Epithelial cell of esophagus (primary cell): ENCODE results near the gene RGL2.

Experiments
- DNase-seq: peaks from one replicate; pipeline ENCODE4 v3.0.0; 2010; ENCODE audit warnings: low read depth
- H3K4me3 ChIP-seq: 2 replicates; pipeline ENCODE4 v1.5.1; 2011; ENCODE audit warnings: mild to moderate bottlenecking, low read length, control low read depth
- TF ChIP-seq, protein P1 (sequence below): IDR thresholded peaks from 2 replicates; pipeline ENCODE4 v1.5.1; 2011; ENCODE audit warnings: low read depth, mild to moderate bottlenecking, low read length, control low read depth, inconsistent platforms; ENCODE audit not compliant: insufficient read depth; ENCODE audit errors: missing control alignments

Gene RGL2

DNA sequence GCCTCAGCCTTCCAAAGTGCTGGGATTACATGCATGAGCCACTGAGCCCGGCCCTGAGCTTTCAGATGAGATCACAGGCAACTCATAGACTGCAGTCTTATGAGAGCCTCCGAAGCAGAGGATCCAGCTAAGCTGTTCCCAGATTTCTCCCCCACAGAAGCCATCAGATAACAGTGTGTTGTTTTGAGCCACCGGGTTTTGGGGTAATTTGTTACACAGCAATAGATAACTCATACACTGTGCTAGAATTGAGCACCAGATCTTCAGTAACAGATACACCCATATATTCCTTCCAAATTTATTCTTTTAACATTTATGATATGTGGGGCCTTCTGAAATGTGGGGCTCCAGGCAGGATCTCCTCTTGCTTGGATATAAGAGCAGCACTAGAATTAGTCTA, 37.8 kb upstream of the RGL2 start:
- TF ChIP-seq, protein P1, sequence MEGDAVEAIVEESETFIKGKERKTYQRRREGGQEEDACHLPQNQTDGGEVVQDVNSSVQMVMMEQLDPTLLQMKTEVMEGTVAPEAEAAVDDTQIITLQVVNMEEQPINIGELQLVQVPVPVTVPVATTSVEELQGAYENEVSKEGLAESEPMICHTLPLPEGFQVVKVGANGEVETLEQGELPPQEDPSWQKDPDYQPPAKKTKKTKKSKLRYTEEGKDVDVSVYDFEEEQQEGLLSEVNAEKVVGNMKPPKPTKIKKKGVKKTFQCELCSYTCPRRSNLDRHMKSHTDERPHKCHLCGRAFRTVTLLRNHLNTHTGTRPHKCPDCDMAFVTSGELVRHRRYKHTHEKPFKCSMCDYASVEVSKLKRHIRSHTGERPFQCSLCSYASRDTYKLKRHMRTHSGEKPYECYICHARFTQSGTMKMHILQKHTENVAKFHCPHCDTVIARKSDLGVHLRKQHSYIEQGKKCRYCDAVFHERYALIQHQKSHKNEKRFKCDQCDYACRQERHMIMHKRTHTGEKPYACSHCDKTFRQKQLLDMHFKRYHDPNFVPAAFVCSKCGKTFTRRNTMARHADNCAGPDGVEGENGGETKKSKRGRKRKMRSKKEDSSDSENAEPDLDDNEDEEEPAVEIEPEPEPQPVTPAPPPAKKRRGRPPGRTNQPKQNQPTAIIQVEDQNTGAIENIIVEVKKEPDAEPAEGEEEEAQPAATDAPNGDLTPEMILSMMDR, result no peak
- no peak overlapping the region for H3K4me3 ChIP-seq
- DNase-seq, result no peak

DNA sequence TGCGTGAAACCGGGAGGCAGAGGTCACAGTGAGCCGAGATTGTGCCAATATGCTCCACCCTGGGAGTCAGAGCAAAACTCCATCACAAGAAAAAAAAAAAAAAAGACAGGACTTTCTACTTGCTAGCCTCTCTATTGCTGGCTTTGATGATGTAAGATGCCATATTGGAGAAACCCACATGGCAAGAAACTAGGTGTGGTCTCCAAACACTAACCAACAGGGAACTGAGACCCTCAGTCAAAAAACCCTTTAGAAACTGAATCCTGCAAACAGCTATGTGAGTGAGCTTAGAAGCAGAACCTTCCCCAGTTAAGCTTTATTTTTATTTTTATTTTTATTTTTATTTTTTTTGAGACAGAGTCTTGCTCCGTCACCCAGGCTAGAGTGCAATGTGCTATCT, 37.2 kb upstream of the RGL2 start:
- no peak overlapping the region for H3K4me3 ChIP-seq
- TF ChIP-seq, protein P1, result no peak
- DNase-seq, result no peak

DNA sequence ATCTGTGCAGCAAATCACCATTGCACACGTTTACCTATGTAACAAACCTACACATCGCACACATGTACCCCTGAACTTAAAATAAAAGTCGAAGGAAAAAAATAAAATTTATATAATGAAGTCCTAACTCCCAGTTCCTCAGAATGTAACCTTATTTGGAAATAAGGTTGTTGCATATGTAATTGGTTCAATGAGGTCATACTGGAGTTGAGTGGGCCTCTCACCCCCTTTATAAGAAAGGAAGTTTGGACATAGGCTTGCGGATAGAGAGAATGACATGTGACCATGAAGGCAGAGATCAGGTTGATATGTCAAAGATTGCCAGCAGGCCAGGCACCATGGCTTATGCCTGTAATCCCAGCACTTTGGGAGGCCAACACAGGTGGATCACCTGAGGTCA, 34.9 kb upstream of the RGL2 start:
- no peak for DNase-seq
- no peak overlapping the region for H3K4me3 ChIP-seq
- TF ChIP-seq, protein P1, result no peak

DNA sequence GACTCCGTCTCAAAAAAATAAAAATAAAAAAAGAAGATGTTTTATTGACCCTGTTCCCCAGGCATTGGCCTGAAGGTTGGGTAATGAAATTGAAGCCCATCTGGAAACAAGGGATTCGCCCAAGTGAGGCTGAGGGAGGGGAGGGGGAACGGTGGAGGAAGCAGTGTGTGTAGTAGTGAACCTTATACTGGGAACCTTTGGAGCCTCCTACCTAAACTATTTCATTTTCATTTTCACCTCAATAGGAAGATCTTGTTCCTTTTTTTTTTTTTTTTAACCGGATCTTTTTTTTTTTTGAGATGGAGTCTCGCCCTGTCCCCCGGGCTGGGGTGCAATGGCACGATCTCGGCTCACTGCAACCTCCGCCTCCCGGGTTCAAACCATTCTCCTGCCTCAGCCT, 32.0 kb upstream of the RGL2 start:
- H3K4me3 ChIP-seq, result no peak overlapping the region
- no peak for DNase-seq
- TF ChIP-seq, protein P1, result no peak

DNA sequence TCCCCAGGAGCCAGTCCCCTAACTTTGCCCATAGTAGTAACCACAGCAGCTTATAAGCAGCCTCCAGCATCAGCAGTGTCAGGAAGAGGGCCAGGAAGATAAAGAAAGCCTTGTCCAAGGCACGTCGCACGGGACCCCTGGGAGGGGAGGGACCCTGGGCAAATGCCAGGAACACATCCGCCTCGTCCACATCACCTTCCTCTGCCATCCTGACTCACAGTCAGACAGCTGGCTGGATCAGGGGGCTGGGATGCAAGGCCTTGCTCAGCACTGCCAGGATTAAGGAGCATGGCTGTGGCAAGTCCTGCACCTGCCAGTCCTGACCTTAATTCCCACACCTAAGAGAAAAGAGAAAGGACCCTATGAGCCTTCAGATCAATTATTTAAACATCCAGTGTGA, 30.3 kb upstream of the RGL2 start:
- H3K4me3 ChIP-seq, result no peak overlapping the region
- TF ChIP-seq, protein P1, result no peak
- DNase-seq, result peak; percentile 20

DNA sequence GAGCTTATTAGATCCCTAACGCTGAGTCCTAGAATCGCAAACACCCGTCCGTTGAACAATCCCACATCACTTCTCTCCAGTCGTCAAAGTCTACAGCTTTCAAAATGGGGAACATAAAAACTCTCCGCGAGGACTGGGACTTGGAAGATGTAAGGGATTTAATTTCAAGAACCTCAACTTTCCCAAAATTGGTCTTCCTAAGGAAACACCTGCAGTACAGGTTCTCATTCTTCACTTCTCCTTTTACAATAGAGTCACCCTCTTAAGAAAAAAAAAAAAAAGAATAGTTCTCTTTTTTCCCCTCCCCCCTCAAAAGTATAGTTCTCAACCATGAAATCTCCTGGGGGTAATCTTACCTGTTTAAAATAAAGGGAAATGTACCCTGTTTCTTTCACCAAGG, 25.4 kb upstream of the RGL2 start:
- no peak for DNase-seq

DNA sequence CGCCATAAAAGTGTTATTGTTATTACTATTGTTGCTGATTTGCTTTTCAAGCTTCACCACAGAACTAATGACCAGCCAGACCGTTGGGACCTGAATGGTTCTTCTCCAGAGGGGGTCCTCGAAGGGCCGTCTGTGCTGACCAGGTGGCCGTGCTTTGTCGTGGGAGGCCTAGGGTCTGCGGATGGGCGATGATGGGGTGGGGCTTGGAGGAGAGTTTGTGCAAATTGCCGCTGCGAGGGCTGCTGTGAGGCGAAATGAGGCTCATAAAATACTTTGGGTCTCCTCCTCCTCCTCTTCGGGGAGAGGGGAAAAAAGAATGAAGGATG, 24.8 kb upstream of the RGL2 start:
- DNase-seq, result no peak
- TF ChIP-seq, protein P1, result no peak
- peak overlapping the region; percentile 91 for H3K4me3 ChIP-seq

More for the DNA sequence above, 25.4 kb upstream of the RGL2 start:
- H3K4me3 ChIP-seq, result peak overlapping the region; percentile 91
- TF ChIP-seq, protein P1, result no peak
